Amygdala (tissue), 56 donors: ENCODE measurements around the gene FGF3.

Experiments
- DNase-seq, 56 donors: peaks; one replicate each; lab custom pipeline; 2025; lab: John Stamatoyannopoulos, UW

The FGF3 gene

DNA sequence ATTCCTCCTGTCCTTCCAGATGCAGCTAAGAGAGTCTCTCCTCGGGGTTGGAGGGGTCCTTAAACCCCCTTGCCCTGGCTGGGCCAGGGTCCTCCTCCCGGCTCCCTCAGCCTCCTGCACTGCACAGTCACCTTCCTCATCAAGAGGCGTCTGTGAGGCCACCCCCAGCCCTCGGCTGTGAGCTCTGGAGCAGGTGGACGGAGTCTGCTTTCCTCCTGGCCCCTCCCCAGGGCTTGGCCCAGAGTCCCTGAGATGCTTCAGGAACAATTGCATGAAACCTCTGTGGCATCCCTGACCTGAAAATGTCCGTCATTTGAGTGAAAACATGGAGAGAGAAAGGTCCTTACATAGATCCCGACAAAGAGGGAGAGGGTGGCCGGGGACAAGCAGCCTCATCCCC lies 6.7 kb upstream of the FGF3 start:
- no peak for DNase-seq

DNA sequence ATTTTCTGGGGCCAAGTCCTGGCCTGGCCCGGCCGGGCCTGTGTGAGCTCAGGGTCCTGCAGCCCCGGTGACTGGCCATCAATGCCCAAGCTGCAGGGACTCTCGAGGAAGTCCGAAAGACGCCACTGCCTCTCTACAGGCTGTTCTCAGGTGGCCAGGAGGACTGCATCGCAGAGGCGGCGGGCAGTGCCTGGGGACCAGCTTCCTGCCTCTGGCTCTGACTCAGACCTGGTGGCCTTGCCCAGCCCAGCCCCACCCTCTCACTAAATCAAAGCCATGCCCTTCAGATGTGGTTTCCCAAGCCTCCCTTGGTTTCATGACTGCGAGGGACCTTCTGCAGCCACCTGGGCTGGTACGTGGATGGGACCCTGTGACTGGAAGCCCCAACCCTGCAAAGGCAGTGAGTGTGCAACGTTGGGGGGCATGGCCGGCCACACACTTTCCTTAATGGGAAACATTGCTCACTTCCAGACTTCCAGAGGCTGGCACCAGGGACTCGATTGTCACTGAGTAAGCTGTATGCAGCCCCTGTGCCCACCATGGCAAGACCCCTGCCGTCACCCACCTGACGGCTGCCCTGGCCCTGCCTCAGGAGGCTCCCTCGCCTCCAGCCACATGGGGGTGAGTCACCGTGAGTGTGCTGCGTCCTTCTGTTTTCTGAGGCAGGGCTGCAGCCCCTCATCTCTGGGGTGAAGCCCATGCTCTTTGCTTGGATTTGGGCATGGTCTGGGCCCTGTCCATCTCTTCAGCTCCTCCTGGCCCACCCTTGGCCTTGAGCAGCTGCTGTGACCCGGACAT lies 6.0 kb upstream of the FGF3 start:
- no peak for DNase-seq

DNA sequence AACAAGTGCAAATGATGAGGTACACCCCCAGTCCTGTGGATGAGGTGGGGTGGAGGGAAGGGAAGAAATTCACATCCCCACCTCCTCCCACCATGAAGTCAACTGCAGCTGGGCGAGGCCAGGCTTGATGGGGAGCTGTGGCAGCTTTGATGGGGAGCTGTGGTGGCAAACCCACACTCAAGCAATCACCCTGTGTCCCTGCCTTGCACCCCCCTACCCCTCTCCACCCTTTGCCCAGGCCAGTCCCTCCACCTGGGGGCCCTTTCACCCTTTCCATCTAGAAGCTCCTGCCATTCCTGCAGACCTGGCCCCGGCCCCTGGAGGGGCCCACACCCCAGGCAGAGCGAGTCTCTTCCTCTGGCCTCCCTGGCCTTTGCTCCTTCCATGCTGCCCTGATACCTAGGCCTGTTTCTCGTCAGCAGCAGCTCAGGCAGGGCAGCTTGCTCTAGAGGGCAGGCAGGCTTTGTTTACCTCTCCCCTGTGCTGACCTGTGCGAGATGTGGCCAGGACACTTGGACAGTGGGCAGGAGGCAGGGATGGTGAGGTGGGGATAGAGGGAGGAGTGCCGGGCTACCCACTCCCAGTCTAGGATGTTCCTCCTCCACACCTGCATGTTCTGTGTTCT lies 4.5 kb upstream of the FGF3 start:
- no peak for DNase-seq

DNA sequence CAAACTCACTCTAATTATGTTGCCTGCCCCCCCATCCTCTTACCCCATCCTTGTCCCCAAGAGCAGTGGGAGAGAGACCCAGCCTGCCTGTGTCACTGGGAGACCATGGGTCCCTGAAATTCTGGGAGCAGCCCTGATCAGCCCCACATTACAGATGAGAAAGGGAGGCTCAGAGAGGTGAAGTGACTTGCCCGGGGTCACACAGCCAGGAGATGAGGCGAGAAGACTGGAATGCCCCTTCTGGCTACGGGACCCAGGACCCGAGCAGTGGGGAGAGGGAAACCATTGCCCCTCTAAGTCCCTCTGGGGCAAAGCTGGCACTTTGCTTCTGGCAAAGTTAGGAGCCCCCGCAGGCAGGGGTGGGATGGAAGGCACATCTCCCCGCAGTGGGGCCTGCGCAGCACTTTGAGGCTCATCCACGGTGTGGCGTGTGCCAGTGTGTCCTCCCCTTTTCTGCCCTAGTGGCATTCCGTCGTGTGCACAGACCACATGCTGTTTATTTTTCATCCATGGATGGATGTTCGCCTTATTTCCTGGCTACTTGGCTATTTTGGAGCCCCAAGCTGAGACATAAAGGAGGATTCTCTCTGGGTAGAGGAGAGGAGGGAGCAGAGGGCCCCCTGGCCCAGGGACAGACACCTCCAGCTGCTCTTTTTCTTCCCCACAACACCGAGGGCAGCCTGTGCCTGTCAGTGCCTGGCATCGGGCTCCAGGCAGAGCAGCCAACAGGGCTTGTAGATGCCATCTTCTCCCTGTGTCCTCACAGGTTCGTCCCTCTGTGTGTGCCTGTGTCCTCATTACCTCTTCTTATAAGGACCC lies 3.7 kb upstream of the FGF3 start:
- no peak for DNase-seq

DNA sequence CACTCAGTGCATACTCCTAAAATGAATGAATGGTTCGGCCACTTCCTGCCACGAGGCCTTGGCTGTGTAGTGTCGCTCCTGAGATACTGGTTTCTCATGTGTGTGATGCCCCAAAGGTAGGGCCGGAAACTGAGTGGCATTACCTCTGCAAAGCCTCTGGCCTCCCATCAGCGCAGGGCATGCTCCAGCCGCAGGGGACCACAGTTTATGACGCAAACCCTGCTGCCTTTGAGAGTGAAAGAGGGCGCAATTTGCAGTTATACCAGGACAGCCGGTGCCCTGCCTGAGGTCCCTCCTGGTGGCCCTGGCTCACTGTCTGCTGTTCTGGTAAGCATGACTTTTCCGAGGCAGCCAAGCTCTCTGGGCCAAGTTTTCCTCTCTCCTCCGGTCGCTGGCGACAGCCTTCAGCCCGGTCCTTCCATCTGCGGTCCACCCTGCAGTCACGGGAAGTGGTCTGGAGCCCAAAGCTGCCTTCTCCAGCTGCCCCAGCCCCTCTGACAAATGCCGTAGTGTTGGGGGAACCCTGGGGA lies 2.4 kb upstream of the FGF3 start:
- no peak for DNase-seq

DNA sequence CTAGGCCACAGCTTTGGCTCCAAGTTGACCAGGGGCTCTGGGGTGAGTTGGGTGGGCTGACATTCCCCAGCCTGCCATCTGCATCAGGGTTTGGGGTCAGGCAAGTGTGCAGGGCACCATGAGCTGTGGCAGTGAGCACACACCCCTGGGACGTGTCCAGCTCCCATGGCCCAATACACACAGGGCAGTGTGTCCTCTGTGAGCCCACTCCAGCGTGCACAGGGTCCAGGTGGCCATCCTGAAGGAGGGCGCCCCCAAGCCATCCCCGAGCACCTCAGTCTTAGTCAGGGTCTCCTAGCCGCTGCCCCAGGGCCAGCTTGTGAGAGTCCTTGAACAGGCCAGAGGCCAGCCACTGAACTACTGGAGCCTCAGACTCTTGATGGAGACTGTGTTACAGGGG lies 1.2 kb upstream of the FGF3 start:
- no peak for DNase-seq

DNA sequence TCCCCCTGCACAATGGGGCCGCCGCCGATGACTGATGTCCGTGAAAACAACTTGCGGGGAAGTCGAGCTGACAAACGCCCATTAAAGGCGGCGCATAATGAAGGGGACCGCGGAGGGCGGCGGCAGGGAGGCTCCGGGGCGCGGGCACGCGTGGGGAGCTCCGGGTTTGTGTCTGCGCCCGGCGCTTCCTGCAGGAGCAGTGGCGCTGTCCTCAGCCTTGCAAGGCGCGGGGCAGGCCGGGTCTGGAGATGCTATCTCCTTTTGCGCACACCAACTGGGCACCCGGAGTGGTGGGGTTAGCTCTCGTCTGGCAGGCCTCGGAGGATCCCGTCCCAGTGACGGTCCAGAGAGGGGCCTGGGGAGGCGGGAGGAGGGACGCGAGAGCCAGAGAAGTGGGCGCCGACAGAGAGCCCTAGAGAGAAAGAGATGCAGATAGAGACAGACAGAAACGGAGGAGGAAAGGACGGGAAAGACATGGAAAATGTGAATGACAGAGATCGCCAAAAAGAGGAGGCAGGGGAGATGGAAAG lies 390 bp upstream of the FGF3 start:
- no peak for DNase-seq

DNA sequence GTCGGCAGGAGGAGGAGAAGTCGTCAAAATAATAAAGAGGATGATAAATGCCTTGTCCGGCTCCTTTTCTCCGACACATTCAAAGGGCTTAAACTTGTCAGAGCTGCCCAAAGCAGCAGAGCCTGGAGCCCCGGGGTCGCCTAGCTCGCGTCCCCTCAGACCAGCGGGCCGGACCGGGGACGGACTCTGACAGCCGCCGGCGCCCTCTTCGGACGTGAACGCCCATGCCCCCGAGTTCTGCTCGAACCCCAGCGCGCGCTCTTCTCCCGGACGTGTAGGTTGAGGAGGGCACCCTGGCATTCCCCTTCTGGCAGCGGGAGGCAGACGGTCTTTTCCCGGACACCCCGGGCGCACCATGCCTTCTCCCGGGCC lies 999 bp downstream of the FGF3 start:
- DNase-seq: no peak

DNA sequence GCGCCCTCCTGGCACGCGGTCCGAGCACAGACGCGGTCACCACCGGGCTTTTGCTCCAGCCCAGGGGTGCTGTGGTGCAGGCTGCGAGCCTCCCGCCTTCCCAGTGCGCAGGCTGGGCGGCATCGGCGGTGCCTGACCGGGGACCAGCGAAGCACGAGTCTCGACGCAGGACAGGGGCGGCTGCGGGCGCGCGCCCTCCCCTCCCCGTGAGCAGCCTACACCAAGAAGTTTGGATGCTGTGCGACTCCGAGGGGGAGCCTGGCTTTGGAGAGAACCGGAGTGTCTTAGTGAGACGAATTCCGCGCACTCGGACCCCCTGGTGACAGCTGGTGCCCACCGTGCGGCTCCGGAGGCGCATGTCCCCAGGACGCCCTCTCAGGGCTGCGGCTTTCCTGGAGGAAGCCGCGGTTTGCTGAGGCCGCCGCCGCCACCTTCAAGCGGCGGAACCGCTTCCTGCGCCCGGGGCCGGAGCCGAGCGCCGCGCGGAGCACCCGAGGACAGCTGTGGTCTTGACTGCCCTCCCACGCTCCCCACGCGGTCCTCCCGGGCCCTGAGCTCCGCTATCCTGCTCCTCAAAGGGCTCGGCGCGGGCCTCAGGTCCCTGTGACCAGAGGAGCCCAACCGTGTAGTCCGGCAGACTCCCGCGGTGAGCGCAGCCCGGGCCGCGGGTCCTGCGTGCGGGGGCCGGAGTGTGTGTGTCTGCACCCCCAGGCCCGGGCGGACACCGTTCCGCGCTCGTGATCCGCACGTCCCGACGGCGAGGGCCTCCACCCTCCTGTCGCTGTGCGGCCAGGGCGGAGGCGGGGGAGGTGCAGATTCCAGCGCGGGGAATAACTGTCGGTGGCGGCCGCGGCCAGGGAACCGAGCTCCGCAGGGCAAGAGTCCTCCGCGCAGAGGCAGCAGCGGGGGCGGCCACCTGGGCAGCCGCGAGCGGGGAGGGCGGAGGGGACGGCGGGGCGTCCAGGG lies 1.7 kb downstream of the FGF3 start:
- DNase-seq: no peak

DNA sequence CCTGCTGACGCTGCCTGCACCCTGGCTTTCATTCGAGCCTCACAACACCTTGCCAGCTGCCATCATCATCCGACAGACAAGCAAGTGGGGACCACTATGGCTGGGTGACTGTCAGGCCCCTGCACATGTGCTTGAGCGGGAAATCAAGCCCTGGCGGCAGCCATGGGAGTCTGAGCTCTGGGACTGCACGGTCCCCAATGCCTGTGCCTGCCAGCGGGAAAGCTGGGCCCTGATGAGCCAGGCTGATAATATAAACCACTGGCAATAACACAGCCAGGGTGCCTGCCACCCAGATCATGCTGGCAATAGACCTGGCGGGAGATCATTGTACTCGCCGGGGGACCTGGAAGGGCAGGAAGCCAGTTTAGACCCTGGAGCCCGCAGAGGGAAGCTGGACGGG lies 2.5 kb downstream of the FGF3 start:
- DNase-seq: no peak

DNA sequence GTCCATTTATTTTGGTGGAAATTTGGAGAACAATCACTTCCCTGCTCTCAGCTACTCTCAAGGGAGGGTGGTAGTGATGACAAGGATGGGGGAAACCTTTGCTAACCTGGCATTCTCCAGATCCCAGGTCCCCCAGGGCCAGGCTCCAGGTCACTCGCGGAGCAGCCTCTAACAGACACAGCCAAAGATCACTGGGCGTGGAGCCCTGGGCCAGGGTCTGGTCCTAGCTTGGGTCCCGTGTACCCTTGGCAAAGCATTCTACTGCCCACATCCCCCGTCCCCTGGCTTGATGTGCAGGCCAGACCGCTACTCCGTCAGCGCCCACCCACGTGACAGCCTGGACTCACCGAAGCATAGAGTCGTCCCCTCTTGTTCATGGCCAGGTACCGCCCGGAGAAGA lies 3.2 kb downstream of the FGF3 start:
- no peak for DNase-seq

DNA sequence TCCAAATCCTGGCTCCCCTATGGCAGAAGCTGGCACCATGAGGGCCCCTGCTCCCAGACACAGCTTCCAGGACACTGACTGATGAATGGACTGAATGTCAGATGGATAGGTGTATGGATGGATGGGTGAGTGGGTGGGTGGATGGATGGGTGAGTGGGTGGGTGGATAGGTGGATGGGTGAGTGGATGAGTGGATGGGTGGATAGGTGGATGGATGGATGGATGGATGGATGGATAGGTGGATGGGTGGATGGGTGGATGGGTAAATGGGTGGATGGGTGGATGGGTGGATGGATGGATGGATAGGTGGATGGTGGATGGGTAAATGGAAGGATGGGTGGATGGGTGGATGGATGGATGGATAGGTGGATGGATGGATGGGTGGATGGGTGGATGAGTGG lies 4.3 kb downstream of the FGF3 start:
- no peak for DNase-seq

DNA sequence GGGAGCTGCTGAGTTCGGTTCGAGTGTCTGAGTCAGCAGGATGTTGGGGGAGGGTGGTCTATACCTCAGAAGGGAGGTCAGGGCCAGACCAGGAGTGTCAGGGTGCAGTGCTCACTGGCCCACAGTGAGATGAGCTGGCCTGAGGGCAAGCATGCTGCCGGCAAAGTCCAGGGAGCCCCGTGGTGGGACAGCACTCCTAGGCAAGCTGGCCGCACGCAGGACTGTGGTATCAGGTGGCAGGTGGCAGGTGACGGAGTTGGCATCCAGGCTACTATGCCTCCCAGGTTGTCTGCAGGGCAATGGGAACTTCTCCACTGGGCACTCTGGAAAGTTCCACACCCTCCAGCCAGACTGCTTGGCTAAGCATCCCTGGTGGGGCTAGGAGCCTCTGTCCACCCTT lies 4.8 kb downstream of the FGF3 start:
- no peak for DNase-seq

DNA sequence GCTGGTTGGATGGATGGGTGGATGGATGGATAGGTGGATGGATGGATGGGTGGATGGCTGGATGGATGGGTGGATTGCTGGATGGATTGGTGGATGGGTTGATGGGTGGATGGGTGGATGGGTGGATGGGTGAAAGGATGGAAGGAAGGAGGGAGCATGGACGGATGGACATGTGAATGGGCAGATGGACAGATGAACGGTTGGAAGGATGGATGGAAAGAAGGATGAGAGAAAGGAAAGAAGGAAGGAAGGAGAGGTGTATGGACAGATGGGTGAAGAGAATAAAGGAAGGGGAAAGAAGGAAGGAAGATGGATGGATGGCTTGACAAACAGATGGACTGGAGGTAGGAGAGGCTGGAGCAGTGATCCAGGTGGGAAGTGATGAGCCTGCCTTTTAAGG lies 5.4 kb downstream of the FGF3 start:
- no peak for DNase-seq

DNA sequence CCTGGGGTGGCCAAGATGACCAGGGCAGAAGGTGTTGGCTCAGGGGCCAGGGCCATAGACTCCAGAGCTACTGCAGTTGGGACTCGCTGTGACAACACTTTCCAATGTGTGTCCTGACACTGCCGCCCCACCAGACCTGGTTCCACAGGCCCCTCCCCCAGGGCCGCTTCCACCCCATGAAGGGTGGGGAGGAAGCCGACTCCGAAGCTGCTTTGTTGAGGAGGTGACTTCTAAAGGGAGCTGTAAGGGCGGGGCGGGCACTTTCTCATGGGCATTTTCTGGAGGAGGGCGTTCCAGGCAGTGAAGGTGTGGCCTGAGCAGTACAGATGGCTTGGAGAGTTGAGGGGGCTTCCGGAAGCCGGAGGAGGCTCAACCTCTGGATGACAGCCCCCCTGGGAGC lies 6.3 kb downstream of the FGF3 start:
- no peak for DNase-seq

DNA sequence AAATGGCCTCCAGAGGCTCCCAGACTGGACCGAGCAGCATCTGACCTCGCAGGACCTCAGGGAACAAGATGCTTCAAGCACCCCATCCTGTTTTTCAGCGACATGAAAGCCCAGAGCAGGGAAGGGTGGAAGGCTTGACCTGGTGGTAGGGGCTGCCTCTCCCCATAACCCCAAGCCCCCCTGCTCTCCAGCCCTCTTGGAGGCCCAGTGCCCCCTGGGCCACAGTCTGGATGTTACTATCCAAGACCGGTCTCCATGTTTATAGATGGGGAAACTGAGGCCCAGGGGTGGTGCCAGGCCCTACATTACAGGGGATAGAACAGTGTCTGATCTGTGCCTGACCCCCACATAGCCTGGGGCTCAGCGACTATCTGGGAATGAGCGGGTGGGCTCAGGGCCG lies 7.0 kb downstream of the FGF3 start:
- DNase-seq: no peak

DNA sequence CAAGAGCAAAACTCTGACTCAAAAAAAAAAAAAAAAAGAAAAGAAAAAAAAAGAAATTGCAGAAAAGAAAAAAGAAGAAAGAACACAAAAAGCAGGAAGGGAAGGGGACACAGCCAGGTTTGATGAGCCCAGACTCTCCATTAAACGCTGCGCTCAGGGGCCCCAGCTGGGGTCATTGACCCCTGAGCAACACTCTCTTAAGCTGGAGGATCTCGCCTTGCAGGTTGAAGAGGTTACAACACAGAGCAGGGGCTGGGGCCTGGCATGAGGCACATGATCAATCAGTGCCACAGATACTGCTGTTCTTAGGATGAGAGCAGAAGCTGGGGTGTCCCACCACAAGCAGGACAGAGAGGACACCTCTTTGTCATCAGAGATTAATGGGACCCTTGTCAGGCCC lies 7.8 kb downstream of the FGF3 start:
- DNase-seq: no peak

DNA sequence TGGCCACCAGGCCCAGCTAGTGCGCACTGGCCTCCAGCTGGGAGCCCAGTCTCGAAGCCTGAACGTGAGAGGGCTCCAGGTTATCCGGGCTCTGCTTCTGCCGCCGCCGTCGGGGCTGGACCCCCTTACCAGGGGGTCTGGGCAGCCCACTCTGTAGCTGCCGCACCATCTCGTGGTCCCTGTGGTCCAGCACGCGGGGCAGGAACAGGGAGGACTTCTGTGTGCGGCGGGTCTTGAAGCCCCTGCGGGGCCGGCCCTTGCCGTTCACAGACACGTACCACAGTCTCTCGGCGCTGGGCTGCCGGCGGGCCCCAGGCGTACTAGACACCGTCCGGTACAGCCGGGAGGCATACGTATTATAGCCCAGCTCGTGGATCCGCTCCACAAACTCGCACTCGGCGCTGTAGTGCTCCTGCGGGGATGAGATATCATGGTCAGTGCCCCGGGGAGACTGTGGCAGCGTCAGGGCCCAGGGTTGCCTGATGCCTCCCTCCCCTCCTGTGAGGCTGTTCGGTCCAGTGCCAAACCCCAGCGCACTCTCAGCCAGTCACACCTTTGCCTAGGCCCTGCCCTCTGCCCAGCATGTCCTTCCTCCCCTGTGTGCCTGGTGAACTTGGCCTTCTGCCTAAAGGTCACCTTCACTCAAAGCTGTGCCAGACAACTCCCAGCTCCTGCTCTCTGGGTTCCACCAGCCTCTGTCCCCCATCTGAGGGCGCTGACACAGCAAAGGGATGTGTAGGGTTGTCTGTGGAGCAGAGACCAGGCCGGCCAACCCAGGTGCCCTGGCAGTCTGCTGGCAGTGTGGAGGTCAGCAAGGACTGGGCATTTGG lies 8.7 kb downstream of the FGF3 start:
- DNase-seq: no peak

DNA sequence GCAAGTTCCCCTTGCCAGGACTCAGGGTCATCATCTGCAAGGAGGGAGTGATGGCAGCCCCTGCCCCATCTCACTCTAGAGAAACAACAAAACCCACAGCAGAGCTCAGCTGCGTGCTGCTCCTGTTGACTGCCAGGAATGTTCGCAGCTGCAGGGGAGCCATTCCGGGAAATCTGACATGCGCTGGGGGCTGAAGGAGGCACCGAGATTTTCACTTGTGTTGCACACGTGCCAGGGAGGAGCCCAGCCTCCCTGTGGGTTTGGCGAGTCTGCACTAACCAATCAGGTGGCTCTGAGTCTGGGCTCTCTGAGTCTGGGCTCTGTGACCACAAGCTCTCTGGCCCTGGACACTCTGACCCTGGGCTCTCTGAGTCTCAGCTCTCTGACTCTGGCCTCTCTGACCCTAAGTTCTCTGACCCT lies 10.5 kb downstream of the FGF3 start:
- no peak for DNase-seq
